GM13977 (cell line): ENCODE data around the gene HNRNPL.
"Not testable (repeated sequence)": the region's sequence is repeated elsewhere in the genome, so short reads cannot be mapped to it uniquely, and the experiment has no call there.

Source experiments
- DNase-seq: peaks from one replicate; pipeline ENCODE4 v3.0.0; 2012; ENCODE audit warnings: low spot score
- CTCF ChIP-seq: IDR thresholded peaks from 2 replicates; pipeline ENCODE4 v1.5.1; 2012; ENCODE audit warnings: mild to moderate bottlenecking, control low read depth; ENCODE audit not compliant: insufficient read depth; ENCODE audit errors: extremely low read depth, missing control alignments
- in situ Hi-C: fragments of 300-500 bp; cut with MboI; formaldehyde crosslinking; loops from one replicate; pipeline ENCODE4 v1.12.0; 2022; ENCODE audit warnings: low sequenced_read_pairs, low pct_unique_long_range_greater_than_20kb, mixed read lengths, inconsistent platforms; ENCODE audit not compliant: unreplicated experiment

Gene HNRNPL

GRCh38 chr19:38879400-38879751 lies 29.6 kb upstream of the HNRNPL start:
- in situ Hi-C loops = no loop called here
- no peak for DNase-seq
- TF ChIP-seq CTCF = no peak

- in situ Hi-C loops = no loop called here
- no peak for TF ChIP-seq CTCF
- DNase-seq = no peak
These were observed 29.0 kb upstream of the HNRNPL start for GRCh38 chr19:38878575-38879399.

GRCh38 chr19:38877781-38878574 lies 28.2 kb upstream of the HNRNPL start, which contains the start of gene RINL:
Gene RINL (minus strand): TSS chr19:38878275. CDS start chr19:38876742, 1,533 bp downstream.
- DNase-seq = peak; percentile 84
- no peak for TF ChIP-seq CTCF
- in situ Hi-C loops = no loop called here

GRCh38 chr19:38875656-38876395 lies 26.0 kb upstream of the HNRNPL start:
- in situ Hi-C loops = no loop called here
- TF ChIP-seq CTCF = no peak
- no peak for DNase-seq

GRCh38 chr19:38873400-38873799 lies 23.6 kb upstream of the HNRNPL start:
- in situ Hi-C loops, DNase-seq: not testable (repeated sequence)

GRCh38 chr19:38870612-38871011 lies 20.8 kb upstream of the HNRNPL start:
- TF ChIP-seq CTCF = no peak
- DNase-seq = no peak
- in situ Hi-C loops = no loop called here
